Superior temporal gyrus (tissue), 1 donor: ENCODE measurements around the gene ARHGAP22.

Experiments used
- DNase-seq: peaks from one replicate; pipeline ENCODE4 v3.0.0-alpha.2; 2016; ENCODE audit errors: extremely low spot score

ARHGAP22 gene

GRCh38 chr10:48450741-48451466, 154.0 kb downstream of the ARHGAP22 start:
- no peak for DNase-seq

- DNase-seq = no peak
Observed at GRCh38 chr10:48450233-48450740, 154.6 kb downstream of the ARHGAP22 start.

DNA sequence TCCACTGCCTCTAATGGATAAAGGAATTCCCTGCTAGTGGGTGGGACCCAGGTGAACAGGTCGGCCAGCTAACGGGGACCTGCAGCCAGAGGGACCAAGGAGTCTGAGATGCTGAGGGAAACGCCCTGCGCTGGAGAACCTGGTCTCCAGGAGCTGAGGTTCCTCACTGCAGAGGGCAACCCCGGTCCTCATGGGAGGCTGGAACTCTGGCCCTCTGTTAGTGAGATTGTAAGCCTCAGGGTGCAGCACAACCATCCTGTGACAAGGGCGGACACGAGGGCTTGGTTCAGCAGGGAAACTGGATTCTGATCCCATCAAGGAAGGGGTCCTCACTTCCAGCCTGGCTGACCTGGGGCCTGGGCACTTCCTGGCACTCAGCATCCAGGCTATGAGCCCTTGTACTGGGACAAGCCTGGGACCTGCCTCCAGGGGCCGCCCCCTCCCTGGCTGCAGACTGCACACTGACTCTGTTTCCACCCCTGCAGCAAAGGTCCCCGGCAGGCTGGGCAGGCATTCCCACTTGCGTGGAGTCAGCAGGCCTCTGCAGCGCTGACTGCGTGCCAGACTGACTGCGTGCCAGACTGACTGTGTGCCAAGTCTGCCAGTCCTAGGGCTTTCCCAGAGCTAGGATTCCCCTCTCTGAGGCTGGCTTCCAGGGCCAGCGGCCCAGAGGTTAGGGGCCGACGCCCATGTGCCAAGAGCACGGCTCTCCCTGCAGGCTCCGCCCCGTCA, 155.2 kb downstream of the ARHGAP22 start:
- peak; percentile 42 for DNase-seq

DNA sequence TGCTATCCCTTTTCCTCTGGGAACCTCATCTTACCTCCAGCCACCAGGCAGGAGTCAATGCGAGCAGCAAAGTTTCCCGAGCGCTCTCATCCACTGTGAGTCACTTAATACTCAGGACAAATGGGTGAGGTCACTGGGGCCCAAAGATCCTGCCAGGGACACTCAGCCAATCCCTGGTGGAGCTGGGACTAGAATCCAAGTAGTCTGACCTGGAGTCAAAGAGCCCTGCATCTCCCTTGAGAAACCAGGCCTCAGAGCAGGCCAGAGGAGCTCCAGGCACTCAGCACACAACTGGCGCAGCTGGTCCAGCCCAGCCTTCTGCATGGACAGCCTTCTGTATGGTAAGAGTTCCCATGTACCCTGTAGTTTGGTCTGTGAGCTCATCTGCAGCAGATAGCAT, 156.1 kb downstream of the ARHGAP22 start:
- no peak for DNase-seq

DNA sequence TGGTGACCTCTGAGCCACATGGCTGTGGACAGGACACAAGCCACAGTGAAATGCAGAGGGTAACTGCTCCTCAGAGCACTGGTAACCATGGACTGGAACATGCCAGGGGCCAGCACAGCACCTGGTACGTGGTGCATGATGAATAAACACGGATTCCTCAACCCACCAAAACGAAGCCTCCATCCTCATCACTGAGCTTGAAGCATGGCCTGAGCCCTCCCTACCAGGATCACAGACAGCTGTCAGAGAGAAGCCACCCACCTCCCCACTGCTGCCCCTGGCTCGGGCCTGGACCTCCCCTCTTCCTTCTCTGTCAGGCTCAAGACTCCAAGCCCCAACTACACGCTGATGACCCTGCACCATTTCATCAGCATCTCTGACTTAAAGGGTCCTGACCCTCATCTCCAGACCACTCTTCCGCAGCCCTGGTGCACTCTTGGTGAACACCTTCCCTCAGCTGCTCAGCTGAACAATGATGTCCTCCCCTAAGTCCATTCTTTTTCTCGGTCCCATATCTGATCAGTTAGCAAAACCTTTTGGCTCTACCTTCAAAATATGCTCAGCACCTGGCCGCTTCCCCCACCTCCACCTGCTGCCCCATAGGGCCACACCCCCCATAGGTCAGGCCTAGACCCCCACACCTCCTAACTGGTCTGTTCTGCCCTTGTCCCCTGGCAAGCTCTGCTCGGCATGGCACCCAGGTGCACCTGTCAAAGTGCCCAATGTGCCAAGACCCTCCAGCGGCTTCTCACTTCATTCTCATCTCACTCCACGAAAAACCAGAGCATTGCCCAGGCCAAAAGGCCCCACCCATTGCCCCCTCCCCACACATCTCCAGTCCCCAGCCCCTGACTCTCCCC, 157.3 kb downstream of the ARHGAP22 start:
- no peak for DNase-seq

- DNase-seq = no peak
Observed at GRCh38 chr10:48446785-48447184, 158.1 kb downstream of the ARHGAP22 start.

GRCh38 chr10:48445932-48446331, 158.9 kb downstream of the ARHGAP22 start:
- DNase-seq = no peak

GRCh38 chr10:48444861-48445841, 159.7 kb downstream of the ARHGAP22 start:
- no peak for DNase-seq

GRCh38 chr10:48444266-48444665, 160.6 kb downstream of the ARHGAP22 start:
- DNase-seq = peak; percentile 44

- no peak for DNase-seq
Observed at GRCh38 chr10:48442809-48443177, 162.1 kb downstream of the ARHGAP22 start.

DNA sequence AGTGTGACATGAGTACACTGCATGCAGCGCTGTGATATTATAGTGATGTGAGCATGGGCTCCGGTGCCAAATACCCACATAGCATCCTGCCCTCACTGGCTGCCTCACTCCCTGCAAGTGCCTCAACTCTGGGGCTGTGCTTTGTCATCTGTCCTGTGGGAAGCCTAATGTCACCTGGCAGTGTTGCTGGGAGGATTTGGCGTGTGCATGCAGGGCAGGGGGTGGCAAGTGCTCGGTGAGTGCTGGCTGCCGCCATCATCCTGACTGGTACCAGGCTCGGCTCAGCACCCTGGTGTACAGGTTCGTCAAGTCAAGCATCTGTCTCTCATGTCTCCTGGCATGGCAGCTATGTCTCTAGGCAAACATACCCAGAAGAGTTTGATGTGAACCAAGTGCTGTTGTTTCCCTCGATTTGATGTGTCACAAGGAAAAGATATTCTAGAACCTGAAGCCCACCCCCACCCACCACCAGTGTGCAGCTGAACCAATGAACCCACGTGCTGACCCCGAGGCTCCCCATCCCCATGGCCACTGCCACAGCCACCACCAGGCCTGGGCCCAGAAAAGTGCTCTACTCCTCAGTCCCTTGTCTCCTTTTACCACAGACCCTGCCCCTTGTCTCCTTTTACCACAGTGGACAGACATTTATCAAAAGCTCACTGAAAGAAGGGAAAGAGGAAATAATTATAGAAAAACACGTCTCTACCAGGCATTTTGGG, 162.6 kb downstream of the ARHGAP22 start:
- DNase-seq = no peak

- DNase-seq = no peak
Observed at GRCh38 chr10:48440771-48441170, 164.1 kb downstream of the ARHGAP22 start.

- DNase-seq = no peak
Observed at GRCh38 chr10:48439581-48440041, 165.3 kb downstream of the ARHGAP22 start.

DNA sequence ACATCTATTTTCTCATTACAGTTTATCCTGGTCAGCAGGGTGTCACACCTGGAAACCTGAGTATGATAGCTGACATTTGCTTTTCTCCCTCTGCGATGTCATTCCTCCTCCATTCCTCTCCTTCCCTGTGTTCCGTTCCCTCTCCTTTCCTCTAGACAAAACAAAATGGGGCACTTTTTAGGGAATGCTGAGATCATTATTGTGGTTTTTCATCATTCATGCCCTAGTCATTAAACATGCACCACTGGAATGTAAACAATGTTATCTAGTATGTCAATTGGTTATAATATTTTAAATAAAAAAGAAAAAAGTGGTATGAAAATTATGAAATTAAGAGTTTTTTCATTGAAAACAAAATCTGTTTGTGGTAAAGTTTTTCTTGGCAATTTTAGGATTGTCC, 165.8 kb downstream of the ARHGAP22 start:
- DNase-seq = no peak

- DNase-seq = no peak
Observed at GRCh38 chr10:48437546-48437945, 167.3 kb downstream of the ARHGAP22 start.

- DNase-seq = no peak
Observed at GRCh38 chr10:48431871-48432270, 173.0 kb downstream of the ARHGAP22 start.

DNA sequence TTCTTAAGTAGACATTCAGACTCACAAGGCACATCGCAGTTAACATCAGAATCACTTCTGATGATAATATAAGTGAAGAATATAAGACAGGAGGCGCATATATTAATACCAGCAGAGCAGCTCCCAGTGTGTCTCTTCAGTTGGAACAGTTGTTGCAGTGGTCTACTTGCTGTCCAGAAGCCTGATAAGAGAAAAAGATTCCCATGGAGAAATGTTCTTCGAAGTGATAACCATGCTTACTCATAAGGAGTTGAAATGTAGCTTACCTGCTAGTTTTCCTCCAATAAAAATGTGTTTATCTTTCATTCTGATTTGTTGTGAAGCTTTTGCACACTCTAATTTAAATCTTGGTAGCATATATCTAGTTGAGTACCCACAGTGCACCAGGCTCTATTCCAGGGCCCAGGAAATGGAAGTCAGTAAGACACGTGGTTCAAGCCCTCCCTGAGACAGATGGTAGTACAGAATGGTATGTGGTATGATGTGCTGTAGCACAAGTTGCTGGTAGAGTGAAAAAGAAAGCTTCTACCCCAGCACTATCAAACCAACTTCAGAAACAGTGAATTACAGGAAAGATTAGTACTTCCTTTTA, 174.4 kb downstream of the ARHGAP22 start:
- DNase-seq = no peak

DNA sequence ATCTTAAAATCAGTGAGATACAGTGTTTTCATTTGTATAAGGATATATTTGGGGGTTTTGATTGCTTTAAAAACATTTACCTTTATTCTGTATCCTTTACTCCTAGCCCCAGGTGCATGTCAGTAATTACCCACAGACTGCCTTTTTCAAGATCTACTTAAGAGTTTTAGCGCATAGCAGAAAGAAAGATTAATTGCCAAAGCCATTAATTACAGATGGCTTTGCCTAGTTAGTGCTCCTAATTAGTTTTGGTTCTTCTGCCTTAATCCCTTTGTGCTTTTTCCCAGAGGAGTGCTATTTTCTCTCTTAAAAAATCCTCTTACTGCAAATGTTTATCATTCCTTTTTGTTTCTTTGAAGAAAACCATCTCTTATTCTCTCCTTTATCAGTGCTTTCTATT, 175.6 kb downstream of the ARHGAP22 start:
- DNase-seq = no peak

DNA sequence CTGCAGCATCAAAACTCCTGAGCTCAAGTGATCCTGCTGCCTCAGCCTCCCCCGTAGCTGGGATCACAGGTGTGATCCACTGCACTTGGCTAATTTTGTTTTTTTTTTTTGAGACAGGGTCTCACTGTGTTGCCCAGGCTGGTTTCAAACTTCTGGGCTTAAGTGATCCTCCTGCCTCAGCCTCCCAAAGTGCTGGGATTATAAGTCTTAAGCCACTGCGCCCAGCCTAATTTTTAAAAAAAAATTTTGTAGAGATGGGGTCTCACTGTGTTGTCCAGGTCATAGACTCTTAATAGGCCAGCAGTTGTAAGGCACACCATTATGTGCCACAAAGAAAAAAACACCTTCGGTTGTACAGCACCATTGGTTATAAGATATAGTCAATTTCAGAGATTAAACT, 176.0 kb downstream of the ARHGAP22 start:
- no peak for DNase-seq

DNA sequence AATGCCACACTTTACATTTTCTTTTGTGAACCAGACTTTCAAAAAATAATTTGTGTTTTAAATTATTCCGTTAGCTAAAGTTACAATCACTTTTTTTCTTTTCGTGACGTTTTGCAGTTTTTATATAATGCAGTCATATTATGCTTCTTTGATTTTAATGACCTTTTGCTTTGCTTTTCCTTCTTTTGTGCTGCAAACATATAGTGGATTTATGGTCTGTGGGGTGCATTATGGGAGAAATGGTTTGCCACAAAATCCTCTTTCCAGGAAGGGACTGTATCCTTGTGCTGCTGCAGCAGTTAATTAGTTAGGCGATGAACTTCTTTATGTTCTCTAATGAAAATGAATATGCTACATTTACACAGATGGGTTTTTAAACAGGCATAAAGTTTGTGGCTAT, 181.0 kb downstream of the ARHGAP22 start:
- no peak for DNase-seq
